ENCODE results near the gene GNB1L.

DNA sequence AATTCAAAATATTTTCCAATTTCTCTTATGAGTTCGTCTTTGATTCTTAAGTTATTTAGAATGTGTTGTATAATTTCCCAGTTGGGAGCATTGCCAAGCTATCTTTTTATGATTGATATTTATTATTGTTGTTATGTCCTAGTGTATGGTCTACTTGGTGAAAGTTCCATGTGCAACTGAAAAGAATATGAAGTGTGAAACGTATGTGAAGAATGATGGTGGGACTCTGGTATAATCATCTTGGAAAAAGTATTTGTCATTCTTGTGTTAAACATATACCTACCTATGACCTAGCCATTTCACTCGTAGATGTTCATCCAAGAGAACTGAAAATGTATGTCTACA lies 12.0 kb upstream of the GNB1L start:
- TF ChIP-seq CTCF (IDR thresholded peaks at IDR 0.05) (no peak), POLR2A (IDR thresholded peaks at IDR 0.05) (no peak), POLR2AphosphoS5 (IDR thresholded peaks at IDR 0.05) (no peak)

Data from prostate gland (tissue), 2 donors.